NB4 (cell line): Measurements from ENCODE around the gene STK32C.

Experiments used
- DNase-seq: peaks from one replicate; pipeline ENCODE4 v3.0.0; 2010; ENCODE audit warnings: low read depth
- H3K4me3 ChIP-seq: one replicate; pipeline ENCODE4 v1.5.1; 2011; ENCODE audit warnings: mild to moderate bottlenecking, low read depth, low read length, moderate library complexity
- CTCF ChIP-seq: IDR thresholded peaks from one replicate; pipeline ENCODE4 v1.5.1; 2012; ENCODE audit warnings: low read depth, low read length
- MYC ChIP-seq: IDR thresholded peaks from 2 replicates; pipeline ENCODE4 v1.6.1; 2011; ENCODE audit warnings: low read depth, low read length
- POLR2A ChIP-seq: IDR thresholded peaks from 2 replicates; pipeline ENCODE4 v1.6.1; 2011; ENCODE audit warnings: mild to moderate bottlenecking; ENCODE audit not compliant: insufficient read length; ENCODE audit errors: extremely low read depth
- TF ChIP-seq, protein P1 (sequence below): IDR thresholded peaks from 2 replicates; pipeline ENCODE4 v1.6.1; 2011; ENCODE audit warnings: low read depth, low read length

The STK32C gene

DNA sequence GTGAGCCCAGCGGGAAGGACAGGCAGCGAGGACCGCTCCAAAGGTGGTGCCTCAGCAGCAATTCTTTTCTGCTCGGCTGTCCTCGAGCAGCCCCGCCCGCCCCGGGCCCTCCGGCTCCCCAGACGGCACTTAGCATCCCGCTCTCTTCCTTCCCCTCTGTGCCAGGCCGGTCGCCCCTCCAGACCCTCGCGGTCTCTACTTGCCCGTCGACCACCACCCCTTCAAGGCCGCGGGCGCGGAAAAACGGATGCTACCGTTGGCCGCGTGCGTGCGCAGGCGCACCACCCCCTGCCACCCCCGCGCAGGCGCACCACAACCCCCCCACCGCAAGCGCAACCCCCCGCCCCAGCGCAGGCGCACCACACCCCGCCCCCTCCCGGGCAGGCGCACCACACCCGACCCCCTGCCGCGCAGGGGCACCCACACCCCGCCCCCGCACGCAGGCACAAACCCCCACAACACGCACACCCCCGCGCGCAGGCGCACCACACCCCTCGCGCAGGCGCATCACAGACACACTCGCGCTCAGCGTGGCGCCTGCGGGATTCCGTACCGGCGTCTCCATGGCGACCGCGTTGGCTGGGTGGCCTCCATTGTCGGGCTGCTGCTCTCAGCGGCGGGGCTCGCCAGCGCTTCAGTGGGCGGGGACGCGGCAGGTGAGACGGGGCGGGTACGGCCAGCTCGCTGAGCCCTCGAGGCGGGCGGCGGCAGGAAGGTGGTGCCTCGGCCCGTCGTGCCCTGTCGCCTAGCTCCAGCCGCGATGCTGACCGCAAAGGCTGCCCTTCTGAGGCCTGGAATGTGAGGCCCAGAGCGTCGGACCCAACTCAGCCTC is 24.1 kb upstream of the STK32C start, which contains the start of gene LRRC27:
Gene LRRC27 (plus strand): TSS at position 593 of the 832 bp plus-strand sequence. CDS start 1,332 bp downstream, outside the sequence.
- H3K4me3 ChIP-seq, result peak within 1 kb of the TSS; percentile 92
- DNase-seq, result peak; percentile 98
- TF ChIP-seq POLR2A, result peak; percentile 89
- peak; percentile 29; the same call in 1 of the 2 replicates for TF ChIP-seq MYC
- TF ChIP-seq CTCF, result no peak
- TF ChIP-seq, protein P1, sequence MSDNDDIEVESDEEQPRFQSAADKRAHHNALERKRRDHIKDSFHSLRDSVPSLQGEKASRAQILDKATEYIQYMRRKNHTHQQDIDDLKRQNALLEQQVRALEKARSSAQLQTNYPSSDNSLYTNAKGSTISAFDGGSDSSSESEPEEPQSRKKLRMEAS, result peak; percentile 76

GRCh38 chr10:132330486-132330833 is 22.7 kb upstream of the STK32C start:
- H3K4me3 ChIP-seq, result peak overlapping the region; percentile 92
- TF ChIP-seq, protein P1, result no peak
- no peak for TF ChIP-seq CTCF
- TF ChIP-seq MYC, result no peak
- TF ChIP-seq POLR2A, result no peak
- DNase-seq, result no peak

DNA sequence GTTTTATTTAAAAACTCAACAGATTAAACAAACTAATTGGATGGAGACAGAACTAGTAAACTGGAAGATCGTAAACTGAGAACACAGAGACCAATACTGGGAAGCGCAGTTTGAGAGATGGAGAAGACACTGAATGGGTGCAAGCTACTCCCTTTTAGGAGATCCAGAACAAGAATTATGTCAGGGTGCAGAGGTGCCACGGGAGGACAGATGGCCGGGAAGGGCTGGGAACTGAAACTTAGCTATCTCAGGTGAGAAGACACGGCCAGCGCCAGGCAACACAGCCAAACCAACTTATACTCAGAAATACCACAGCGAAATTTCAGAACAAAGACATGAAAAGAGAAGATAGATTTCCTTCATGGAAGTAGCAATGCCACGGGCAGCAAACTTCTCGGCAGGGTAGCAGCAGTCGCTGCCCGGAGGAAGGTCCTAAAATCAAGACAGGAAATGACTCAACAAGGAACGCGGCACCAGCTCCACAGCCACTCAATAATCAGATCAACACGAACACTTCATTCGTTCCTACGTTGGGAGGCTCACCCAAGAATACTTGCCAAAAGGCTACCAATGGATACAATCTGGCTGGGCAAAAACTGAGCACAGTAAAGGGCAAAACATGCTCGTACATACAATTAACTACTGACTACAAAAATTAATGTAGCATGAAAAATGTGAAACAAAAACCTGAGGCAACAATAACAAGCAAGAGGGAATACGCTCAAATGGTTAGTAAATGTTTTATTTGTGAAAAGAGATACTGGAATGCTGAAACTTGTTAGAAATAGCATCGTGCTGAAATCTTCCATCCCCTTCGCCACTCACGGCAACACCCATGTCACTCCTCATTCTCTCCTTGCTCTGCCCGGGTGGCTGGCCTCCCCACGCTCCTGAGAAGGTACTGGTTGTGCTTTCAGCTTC is 22.1 kb upstream of the STK32C start:
- TF ChIP-seq CTCF, result no peak
- no peak for TF ChIP-seq MYC
- TF ChIP-seq, protein P1, result no peak; the same call in 1 of the 2 replicates
- no peak for TF ChIP-seq POLR2A
- H3K4me3 ChIP-seq, result peak overlapping the region; percentile 92
- peak; percentile 81 for DNase-seq

- no peak for DNase-seq
- TF ChIP-seq CTCF (no peak), MYC (no peak), POLR2A (no peak)
- TF ChIP-seq, protein P1, result no peak
- no peak overlapping the region for H3K4me3 ChIP-seq
Observed at GRCh38 chr10:132328738-132329137, 21.0 kb upstream of the STK32C start.

- DNase-seq, result no peak
- TF ChIP-seq MYC (no peak), POLR2A (no peak), CTCF (no peak)
- TF ChIP-seq, protein P1, result no peak
- no peak overlapping the region for H3K4me3 ChIP-seq
Observed at GRCh38 chr10:132328106-132328505, 20.4 kb upstream of the STK32C start.
